ENCODE results near the gene ABCC3.

Gene ABCC3

DNA sequence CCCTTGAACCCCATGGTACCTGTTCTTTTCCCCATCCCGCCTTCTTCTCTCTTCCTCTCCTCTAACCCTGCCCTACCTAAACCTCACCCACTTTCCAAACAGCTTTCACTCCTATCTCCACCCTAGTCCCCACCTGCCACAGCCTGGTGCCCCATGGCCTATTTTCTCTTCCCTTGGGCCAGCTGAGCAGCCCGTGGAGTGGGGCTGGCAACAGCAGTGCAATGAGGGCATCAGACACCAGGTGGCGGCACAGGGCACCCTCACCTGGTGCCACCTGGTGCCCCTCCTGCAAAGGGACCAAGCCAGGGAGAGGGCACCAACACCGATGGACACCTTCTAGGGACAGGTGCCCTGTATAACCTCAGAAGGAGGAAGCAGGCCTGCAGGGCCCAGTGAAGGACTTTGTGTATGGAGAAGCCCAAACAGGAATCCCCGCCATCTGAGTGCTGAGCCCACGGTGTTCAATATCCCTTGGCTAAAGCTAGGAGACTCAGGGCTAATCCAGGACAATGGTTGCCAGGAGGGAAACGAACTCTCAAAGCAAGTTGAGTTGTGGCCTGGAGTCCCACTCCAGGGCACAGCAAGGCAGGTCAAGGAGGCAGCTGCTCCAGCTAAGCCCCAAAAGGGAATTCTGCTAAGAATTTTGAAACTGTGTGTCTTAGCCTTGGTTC, 4.0 kb upstream of the ABCC3 start:
- DNase-seq: peak; percentile 20

DNA sequence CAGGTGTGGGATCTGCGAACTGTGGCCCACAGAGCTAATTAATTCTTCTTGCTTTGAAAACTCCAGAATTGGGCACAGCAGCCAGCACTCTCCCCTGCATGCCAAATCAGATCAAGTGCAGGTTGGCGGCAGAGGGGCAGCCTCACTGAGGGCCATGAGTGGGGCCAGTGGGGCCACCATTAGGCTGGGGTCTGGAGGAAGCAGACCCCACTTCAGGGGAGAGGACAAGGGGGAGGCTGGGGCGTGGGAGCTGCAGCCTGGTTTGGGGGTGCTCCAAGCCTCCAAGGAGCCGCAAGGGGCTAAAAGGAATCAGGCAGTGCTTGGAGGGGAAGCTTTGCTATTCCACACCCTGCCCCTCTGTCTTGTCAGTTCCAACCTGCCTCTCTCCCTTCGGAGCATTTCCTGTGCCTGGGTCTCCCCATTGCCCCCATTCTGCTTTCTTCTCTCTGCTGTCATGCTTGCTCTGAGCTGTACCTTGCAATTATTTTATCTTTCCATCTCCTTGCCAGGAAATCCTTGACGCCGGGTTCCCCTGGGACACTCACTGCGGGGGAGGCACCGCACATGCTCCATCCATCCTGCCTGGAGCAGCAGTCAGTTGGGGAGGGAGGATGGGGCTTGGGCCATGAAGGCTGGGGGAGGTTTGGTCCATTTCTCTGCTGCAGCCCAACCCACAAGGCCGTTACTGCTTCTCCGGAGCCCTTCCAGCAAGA, 3.3 kb upstream of the ABCC3 start:
- DNase-seq: no peak

DNA sequence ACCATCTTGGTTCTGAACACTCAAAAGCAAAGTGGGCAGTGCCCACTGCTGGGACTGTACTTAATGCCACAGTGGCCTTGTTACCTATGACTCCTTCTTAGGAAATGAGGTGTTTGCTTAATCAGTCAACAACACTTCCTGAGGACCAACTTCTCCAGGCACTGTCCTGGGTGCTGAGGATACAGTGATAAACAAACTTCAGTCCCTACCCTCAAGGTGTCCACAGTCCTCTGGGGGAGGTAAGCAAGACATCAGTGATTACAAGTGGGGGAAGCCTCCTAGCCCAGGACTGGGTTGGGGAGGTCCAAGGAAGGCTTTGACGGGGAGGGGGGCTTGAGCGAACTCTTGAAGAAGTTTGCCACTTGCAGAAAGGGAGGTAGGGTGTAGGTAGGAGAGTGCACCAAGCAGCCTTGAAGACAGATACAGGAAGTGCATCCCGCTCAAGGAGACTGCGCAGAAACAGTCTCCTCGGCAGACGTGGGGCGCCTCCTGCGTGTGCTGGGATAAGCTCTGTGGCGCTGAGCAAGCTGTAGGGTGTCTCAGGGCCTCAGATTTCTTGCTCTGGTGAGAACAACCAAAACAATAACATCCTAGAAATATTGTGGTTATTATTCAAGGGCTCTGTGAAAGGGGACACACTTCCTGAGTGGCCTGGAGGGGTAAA, 2.6 kb upstream of the ABCC3 start:
- DNase-seq: no peak

DNA sequence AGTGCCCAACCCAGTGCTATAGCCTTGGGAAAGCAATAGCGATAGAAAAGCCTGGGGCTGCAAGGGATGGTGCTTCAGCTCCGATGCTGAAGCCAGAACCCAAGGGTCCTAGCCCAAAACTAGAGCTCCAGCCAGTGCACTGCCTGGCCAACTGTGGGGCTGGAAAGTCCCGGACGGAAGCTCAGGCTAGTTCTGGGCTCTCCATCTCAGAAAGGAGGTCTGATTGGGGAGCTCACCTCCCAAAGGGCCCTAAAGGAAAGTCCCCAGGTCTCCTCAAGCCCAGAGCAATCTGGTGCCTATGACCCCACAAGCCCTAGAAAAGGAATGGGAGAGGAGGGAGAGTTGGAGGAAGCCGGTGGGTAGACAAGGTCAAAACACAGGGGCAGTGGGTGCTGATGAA, 2.0 kb upstream of the ABCC3 start:
- DNase-seq: no peak

DNA sequence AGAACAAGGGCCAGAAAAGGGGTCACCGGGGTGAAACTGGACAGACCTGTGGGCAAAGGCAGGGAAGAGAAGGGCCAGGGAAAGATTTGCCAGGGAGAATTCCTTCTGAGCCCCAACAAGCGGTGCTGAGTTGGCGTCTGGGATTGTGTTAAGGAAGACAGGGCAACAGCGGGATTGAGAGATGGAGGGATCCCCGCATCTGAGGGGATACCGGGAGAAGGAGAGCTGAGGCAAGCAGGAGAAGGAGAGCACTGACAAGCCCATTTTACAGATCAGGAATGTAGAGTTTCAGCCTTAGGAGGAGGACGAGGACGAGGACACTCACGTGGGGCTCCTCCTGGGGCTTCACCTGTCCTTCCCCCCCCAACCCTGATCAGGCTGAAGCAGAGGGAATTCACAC, 998 bp upstream of the ABCC3 start:
- no peak for DNase-seq

DNA sequence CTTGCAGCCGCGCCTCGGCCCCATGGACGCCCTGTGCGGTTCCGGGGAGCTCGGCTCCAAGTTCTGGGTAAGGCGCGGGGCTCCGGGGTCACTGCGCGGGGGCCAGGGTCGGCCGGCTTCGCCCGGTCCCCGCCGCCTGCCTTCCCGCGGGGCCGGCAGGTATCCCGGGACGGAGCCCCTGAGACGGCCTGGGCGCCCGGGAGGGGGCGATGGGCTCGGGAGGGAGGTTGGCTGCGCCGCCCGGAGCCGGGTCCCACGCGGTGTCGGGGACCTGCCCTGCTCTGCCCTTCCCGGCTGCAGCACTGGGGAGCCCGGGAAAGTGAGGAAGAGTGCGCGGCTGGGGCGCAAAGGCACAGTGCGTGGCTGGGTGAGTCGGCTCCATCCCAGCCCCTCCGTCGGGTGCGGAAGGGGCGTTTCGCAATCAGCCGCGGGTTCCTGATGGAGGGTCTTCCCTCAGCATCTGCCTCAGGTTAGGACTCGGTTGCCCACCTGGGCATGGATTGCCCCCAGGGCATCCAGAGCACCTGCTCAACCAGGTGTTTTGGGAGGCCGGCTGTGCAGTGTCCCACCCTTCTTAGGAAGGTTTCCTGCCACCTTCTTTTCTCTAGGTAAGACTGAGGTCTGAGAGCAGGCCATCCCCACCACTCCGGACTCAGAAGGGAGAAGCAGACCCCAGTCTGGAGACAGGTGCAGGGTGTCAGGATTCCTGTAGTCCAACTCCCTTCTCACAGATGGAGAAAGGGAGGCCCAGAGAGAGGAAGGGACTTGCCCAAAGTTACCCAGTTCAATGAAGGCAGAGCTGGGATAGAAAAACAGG, 442 bp downstream of the ABCC3 start:
- no peak for DNase-seq

- DNase-seq: no peak
Observed at GRCh38 chr17:50635732-50635981, 976 bp downstream of the ABCC3 start.

- no peak for DNase-seq
Observed at GRCh38 chr17:50635982-50636803, 1.5 kb downstream of the ABCC3 start.

- DNase-seq: no peak
Observed at GRCh38 chr17:50636804-50637195, 2.1 kb downstream of the ABCC3 start.

GRCh38 chr17:50637829-50638605, 3.3 kb downstream of the ABCC3 start:
- DNase-seq: no peak

DNA sequence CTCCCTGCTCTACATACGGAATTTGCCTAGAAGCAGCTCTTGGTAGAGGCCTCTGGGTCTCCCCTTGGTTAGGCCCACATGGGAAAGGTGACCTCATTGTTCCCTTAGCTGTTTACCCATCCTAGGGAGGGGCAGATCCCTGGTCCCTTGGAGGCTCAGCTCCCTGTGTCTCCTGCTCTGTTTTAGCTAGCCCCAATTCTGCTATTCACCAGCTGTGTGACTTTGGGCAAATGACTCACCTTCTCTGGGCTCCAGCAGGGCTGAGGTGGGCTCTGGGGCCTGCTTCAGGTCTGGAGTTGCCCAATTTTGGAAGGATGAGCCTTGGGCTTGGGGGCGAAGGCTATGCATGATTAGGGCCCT, 3.9 kb downstream of the ABCC3 start:
- DNase-seq: no peak

- no peak for DNase-seq
Observed at GRCh38 chr17:50638966-50639713, 4.5 kb downstream of the ABCC3 start.

- peak; percentile 90 for DNase-seq
Observed at GRCh38 chr17:50640686-50641351, 6.1 kb downstream of the ABCC3 start.

GRCh38 chr17:50641357-50641756, 6.7 kb downstream of the ABCC3 start:
- DNase-seq: no peak

DNA sequence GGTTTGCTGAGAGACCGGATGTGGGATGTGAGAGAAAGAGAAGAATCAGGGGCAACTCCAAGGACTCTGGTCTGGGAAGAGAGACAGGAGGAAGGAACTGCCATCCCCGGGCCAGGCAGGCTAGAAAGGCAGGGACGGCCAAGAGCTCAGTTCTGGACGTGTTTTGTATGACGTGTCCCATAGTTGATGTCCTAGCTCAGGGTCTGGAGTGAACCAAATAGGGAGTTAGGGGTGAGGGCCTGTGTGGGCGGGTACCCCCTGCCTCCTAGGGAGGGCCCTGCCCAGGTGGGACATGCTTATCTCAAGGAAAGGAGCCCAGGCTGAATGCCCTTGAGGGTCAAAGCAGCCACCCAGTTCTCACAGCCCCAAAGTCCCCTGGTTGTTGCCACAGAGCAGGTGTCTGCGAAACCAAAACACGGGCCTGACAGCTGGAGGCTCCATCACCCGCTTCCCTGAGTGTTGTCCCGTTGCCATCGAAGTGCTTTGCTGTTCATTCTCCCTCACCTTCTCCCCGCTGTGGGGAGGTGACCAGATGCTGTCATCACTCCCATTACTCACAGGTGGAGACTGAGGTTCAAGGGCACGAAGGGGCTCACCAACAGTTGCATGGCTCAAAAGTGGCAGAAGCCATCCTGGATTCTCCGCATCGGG, 7.5 kb downstream of the ABCC3 start:
- no peak for DNase-seq

- DNase-seq: no peak
Observed at GRCh38 chr17:50642722-50643656, 8.3 kb downstream of the ABCC3 start.

- no peak for DNase-seq
Observed at GRCh38 chr17:50645748-50646682, 11.3 kb downstream of the ABCC3 start.

DNA sequence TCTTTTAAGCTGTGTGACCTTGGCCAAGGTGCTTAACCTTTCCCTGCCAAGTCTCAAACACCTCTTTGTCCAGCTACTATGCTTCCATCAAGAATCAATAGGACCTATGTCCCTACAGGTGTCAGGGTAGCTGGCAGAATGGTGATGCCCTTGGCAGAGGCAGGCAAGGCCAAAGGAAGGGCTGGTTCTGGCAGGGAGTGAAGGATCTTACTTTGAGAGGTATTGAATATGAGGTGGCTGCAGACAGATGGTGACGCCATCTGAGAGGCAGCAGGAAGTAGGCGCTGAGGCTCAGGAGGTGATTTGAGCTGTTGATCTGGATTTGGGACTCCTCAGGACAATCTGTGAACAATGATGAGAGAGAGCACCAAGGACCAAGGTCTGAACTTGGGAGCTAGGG, 12.5 kb downstream of the ABCC3 start:
- no peak for DNase-seq

Data from OCI-M1 (cell line).